ENCODE measurements around the gene GPRIN3. TPM values are rescaled to one million over a fixed set of nuclear protein-coding genes. Genes with fewer than 3 reads are reported as not detected.

The GPRIN3 gene
- total RNA-seq, 1 donor from 2014 or later, result 2.6 TPM

DNA sequence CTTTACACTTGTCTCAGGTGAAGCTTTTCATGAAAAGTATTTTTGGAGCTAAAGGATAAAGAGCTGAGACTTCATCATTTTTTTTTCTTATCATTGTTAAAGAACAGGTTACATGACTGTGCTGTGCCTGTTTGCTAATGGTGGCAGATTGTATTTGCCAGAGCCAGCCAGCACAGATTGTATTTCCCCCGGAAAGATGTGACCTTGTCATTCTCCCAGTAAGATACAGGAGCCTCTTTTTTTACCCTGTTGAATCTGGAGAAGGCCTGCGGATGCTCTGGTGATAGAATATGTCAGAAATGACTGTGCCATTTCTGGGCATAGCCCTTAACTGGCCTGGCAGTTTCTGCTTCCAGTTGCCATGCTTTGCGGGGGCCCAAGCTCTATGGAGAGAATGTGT lies 91.9 kb downstream of the GPRIN3 start:
- no peaks in the 10 kb centered on the region for H3K4me1 ChIP-seq (ENCODE audit: insufficient read depth, low read length)
- H3K27ac ChIP-seq (ENCODE audit: low read depth, low read length), result no peak overlapping the region
- H3K4me2 ChIP-seq (ENCODE audit: low read length), result no peak overlapping the region
- no peaks in the 10 kb centered on the region for H3K27me3 Mint-ChIP-seq (ENCODE audit: low read depth, unreplicated experiment)
- H3K27me3 ChIP-seq (ENCODE audit: insufficient read depth, low read length), result no peaks in the 10 kb centered on the region
- no peak overlapping the region for H3K9ac ChIP-seq (ENCODE audit: low read length)
- DNase-seq (ENCODE audit: low read depth), result no peak
- no peaks in the 10 kb centered on the region for H3K9me3 Mint-ChIP-seq (ENCODE audit: unreplicated experiment)
- H3K4me3 Mint-ChIP-seq (ENCODE audit: unreplicated experiment), result no peak overlapping the region
- H2AFZ ChIP-seq (ENCODE audit: low read depth, low read length), result no peak overlapping the region
- H3K9me3 ChIP-seq (ENCODE audit: insufficient read depth, low read depth, low read length), result no peaks in the 10 kb centered on the region
- H3K27ac Mint-ChIP-seq (ENCODE audit: unreplicated experiment), result no peak overlapping the region
- no peak overlapping the region for H3K4me3 ChIP-seq (ENCODE audit: insufficient read depth, low read depth, low read length)
- no peak for FAIRE-seq
- no peaks in the 10 kb centered on the region for H3K79me2 ChIP-seq (ENCODE audit: insufficient read depth, low read length)
- no peaks in the 10 kb centered on the region for H4K20me1 ChIP-seq (ENCODE audit: insufficient read depth, low read length)
- no peaks in the 10 kb centered on the region for H3K36me3 Mint-ChIP-seq (ENCODE audit: low read depth, unreplicated experiment)
- H3K36me3 ChIP-seq (ENCODE audit: insufficient read depth, low read length), result no peaks in the 10 kb centered on the region
- no peaks in the 10 kb centered on the region for H3K4me1 Mint-ChIP-seq (ENCODE audit: low read depth, unreplicated experiment)
- TF ChIP-seq, protein P1, sequence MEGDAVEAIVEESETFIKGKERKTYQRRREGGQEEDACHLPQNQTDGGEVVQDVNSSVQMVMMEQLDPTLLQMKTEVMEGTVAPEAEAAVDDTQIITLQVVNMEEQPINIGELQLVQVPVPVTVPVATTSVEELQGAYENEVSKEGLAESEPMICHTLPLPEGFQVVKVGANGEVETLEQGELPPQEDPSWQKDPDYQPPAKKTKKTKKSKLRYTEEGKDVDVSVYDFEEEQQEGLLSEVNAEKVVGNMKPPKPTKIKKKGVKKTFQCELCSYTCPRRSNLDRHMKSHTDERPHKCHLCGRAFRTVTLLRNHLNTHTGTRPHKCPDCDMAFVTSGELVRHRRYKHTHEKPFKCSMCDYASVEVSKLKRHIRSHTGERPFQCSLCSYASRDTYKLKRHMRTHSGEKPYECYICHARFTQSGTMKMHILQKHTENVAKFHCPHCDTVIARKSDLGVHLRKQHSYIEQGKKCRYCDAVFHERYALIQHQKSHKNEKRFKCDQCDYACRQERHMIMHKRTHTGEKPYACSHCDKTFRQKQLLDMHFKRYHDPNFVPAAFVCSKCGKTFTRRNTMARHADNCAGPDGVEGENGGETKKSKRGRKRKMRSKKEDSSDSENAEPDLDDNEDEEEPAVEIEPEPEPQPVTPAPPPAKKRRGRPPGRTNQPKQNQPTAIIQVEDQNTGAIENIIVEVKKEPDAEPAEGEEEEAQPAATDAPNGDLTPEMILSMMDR (IDR thresholded peaks at IDR 0.05; ENCODE audit: insufficient read depth, low read depth, low read length), result no peak
- TF ChIP-seq EZH2 (IDR thresholded peaks at IDR 0.05; ENCODE audit: insufficient read depth, low read length), result no peak

DNA sequence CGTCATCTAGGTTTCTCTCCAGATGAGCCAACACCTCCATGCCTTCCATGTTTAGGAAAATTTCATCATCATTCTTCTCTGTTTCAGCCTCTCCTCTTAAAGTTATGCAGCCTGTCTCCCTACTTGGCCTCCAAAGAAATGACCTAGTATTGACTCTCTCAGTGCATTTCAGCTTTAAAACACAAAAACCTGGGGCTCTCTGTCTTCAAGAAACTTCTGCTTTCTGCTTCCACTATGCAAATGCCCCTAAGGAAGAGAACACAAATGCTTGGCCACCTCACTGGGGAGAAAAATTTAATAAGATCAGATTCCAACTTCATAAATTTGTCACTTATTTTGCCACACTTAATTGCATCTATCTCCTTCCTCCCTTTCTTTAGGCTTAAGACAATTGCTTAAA lies 93.3 kb downstream of the GPRIN3 start:
- Mint-ChIP-seq H3K27ac (ENCODE audit: unreplicated experiment) (no peak overlapping the region), H3K36me3 (ENCODE audit: low read depth, unreplicated experiment) (no peaks in the 10 kb centered on the region), H3K4me1 (ENCODE audit: low read depth, unreplicated experiment) (no peaks in the 10 kb centered on the region), H3K27me3 (ENCODE audit: low read depth, unreplicated experiment) (no peaks in the 10 kb centered on the region), H3K9me3 (ENCODE audit: unreplicated experiment) (no peaks in the 10 kb centered on the region), H3K4me3 (ENCODE audit: unreplicated experiment) (no peak overlapping the region)
- H3K9me3 ChIP-seq (ENCODE audit: insufficient read depth, low read depth, low read length), result no peaks in the 10 kb centered on the region
- H3K4me3 ChIP-seq (ENCODE audit: insufficient read depth, low read depth, low read length), result no peak overlapping the region
- no peak overlapping the region for H2AFZ ChIP-seq (ENCODE audit: low read depth, low read length)
- no peaks in the 10 kb centered on the region for H3K36me3 ChIP-seq (ENCODE audit: insufficient read depth, low read length)
- no peaks in the 10 kb centered on the region for H4K20me1 ChIP-seq (ENCODE audit: insufficient read depth, low read length)
- no peak for TF ChIP-seq EZH2 (IDR thresholded peaks at IDR 0.05; ENCODE audit: insufficient read depth, low read length)
- TF ChIP-seq, protein P1 (IDR thresholded peaks at IDR 0.05; ENCODE audit: insufficient read depth, low read depth, low read length), result no peak
- H3K4me1 ChIP-seq (ENCODE audit: insufficient read depth, low read length), result no peaks in the 10 kb centered on the region
- no peak for DNase-seq (ENCODE audit: low read depth)
- H3K27ac ChIP-seq (ENCODE audit: low read depth, low read length), result no peak overlapping the region
- no peaks in the 10 kb centered on the region for H3K79me2 ChIP-seq (ENCODE audit: insufficient read depth, low read length)
- H3K9ac ChIP-seq (ENCODE audit: low read length), result no peak overlapping the region
- no peaks in the 10 kb centered on the region for H3K27me3 ChIP-seq (ENCODE audit: insufficient read depth, low read length)
- FAIRE-seq, result no peak
- no peak overlapping the region for H3K4me2 ChIP-seq (ENCODE audit: low read length)

DNA sequence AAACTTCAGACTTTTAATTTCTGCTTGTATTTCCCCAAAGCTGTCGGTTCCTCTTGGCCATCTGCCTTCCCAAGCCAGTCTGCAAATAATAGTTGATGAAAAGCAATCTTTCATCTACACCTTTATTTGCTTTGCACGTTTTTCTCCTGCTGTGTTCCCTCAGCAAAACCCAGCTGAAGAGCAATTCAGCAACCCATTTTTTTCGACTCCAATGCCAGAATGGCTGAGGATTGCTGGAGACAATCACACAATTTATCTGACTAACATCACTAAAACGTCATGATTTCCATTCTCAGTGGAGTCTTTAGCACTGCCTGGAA lies 94.3 kb downstream of the GPRIN3 start:
- TF ChIP-seq, protein P1 (IDR thresholded peaks at IDR 0.05; ENCODE audit: insufficient read depth, low read depth, low read length), result no peak
- TF ChIP-seq EZH2 (IDR thresholded peaks at IDR 0.05; ENCODE audit: insufficient read depth, low read length), result no peak
- FAIRE-seq (no peak), DNase-seq (ENCODE audit: low read depth) (no peak)
- no peak overlapping the region for H3K27ac Mint-ChIP-seq (ENCODE audit: unreplicated experiment)
- H3K9me3 Mint-ChIP-seq (ENCODE audit: unreplicated experiment), result no peaks in the 10 kb centered on the region
- Histone ChIP-seq H2AFZ (ENCODE audit: low read depth, low read length) (no peak overlapping the region), H3K79me2 (ENCODE audit: insufficient read depth, low read length) (no peaks in the 10 kb centered on the region), H3K9me3 (ENCODE audit: insufficient read depth, low read depth, low read length) (no peaks in the 10 kb centered on the region), H3K4me1 (ENCODE audit: insufficient read depth, low read length) (no peaks in the 10 kb centered on the region), H3K4me2 (ENCODE audit: low read length) (no peak overlapping the region), H3K4me3 (ENCODE audit: insufficient read depth, low read depth, low read length) (no peak overlapping the region), H3K27me3 (ENCODE audit: insufficient read depth, low read length) (no peaks in the 10 kb centered on the region), H3K36me3 (ENCODE audit: insufficient read depth, low read length) (no peaks in the 10 kb centered on the region), H4K20me1 (ENCODE audit: insufficient read depth, low read length) (no peaks in the 10 kb centered on the region), H3K9ac (ENCODE audit: low read length) (no peak overlapping the region), H3K27ac (ENCODE audit: low read depth, low read length) (no peak overlapping the region)
- H3K4me1 Mint-ChIP-seq (ENCODE audit: low read depth, unreplicated experiment), result no peaks in the 10 kb centered on the region
- H3K4me3 Mint-ChIP-seq (ENCODE audit: unreplicated experiment), result no peak overlapping the region
- no peaks in the 10 kb centered on the region for H3K36me3 Mint-ChIP-seq (ENCODE audit: low read depth, unreplicated experiment)
- no peaks in the 10 kb centered on the region for H3K27me3 Mint-ChIP-seq (ENCODE audit: low read depth, unreplicated experiment)

All from astrocyte (in vitro differentiated cells and primary cell).